ENCODE results near the gene TLR5. TPM values are rescaled to one million over a fixed set of nuclear protein-coding genes. Genes with fewer than 3 reads are reported as not detected.

The TLR5 gene
- polyA plus RNA-seq, 1 donor (not counting 4 experiments of a cell fraction or from before 2014, with no cell fraction given), result 1.3 TPM

- H4K20me1 ChIP-seq (ENCODE audit: control insufficient read depth, extremely low read depth, insufficient read depth, low read length), result no peaks in the 10 kb centered on the region
- no peak overlapping the region for H3K27ac ChIP-seq (ENCODE audit: control insufficient read depth, insufficient read depth, low read length)
- no peak overlapping the region for H3K9ac ChIP-seq (ENCODE audit: control insufficient read depth, extremely low read depth, insufficient read depth, low read length)
- no peaks in the 10 kb centered on the region for H3K36me3 ChIP-seq (ENCODE audit: control insufficient read depth in 2 of 2, extremely low read depth in 1 of 2, insufficient read depth in 2 of 2, low read length in 2 of 2)
- TF ChIP-seq EZH2 (IDR thresholded peaks at IDR 0.05; ENCODE audit: low read length) (no peak), CTCF (optimal IDR thresholded peaks at IDR 0.05 in 1 of 3, IDR thresholded peaks at IDR 0.05 in 1 of 3, conservative IDR thresholded peaks at IDR 0.05 in 1 of 3; ENCODE audit: extremely low read depth in 1 of 3, insufficient read depth in 2 of 3, low read length in 3 of 3) (no peak)
- no peaks in the 10 kb centered on the region for H3K9me3 ChIP-seq (ENCODE audit: control insufficient read depth, low read depth, low read length)
- FAIRE-seq (peak; percentile 90), DNase-seq (ENCODE audit: low read depth, low spot score) (no peak)
- dilution Hi-C loops (cut with MboI; ENCODE audit: extremely low pct_ligation_motif_present, low sequenced_read_pairs), result no loop called here
- H2AFZ ChIP-seq (ENCODE audit: control insufficient read depth, low read length), result peak overlapping the region; percentile 4
- no peaks in the 10 kb centered on the region for H3K79me2 ChIP-seq (ENCODE audit: control insufficient read depth, insufficient read depth, low read length)
- peak overlapping the region; percentile 70 for H3K4me2 ChIP-seq (ENCODE audit: control insufficient read depth, extremely low read depth, insufficient read depth, low read depth, low read length)
- no peak overlapping the region for H3K4me3 ChIP-seq (ENCODE audit: control insufficient read depth in 2 of 3, extremely low read depth in 1 of 3, insufficient read depth in 2 of 3, low read depth in 1 of 3, low read length in 3 of 3)
- peaks cover 2% of the 10 kb centered on the region for H3K9me1 ChIP-seq (ENCODE audit: control insufficient read depth, extremely low read depth, insufficient read depth, low read length)
- H3K4me1 ChIP-seq (ENCODE audit: control insufficient read depth, extremely low read depth, insufficient read depth, low read length), result peaks cover 29% of the 10 kb centered on the region
- no peaks in the 10 kb centered on the region for H3K27me3 ChIP-seq (ENCODE audit: control insufficient read depth, extremely low read depth, insufficient read depth, low read length)
Measured at GRCh38 chr1:223133306-223133823, 9.7 kb downstream of the TLR5 start.

GRCh38 chr1:223129229-223129901, 13.7 kb downstream of the TLR5 start:
- H3K9me1 ChIP-seq (ENCODE audit: control insufficient read depth, extremely low read depth, insufficient read depth, low read length), result no peaks in the 10 kb centered on the region
- TF ChIP-seq CTCF (optimal IDR thresholded peaks at IDR 0.05 in 1 of 3, IDR thresholded peaks at IDR 0.05 in 1 of 3, conservative IDR thresholded peaks at IDR 0.05 in 1 of 3; ENCODE audit: extremely low read depth in 1 of 3, insufficient read depth in 2 of 3, low read length in 3 of 3) (peak; percentile 60 to 90 (median 85)), EZH2 (IDR thresholded peaks at IDR 0.05; ENCODE audit: low read length) (no peak)
- no peak overlapping the region for H3K9ac ChIP-seq (ENCODE audit: control insufficient read depth, extremely low read depth, insufficient read depth, low read length)
- no peak for FAIRE-seq
- H3K4me3 ChIP-seq (ENCODE audit: control insufficient read depth in 2 of 3, extremely low read depth in 1 of 3, insufficient read depth in 2 of 3, low read depth in 1 of 3, low read length in 3 of 3), result no peak overlapping the region
- no peaks in the 10 kb centered on the region for H3K79me2 ChIP-seq (ENCODE audit: control insufficient read depth, insufficient read depth, low read length)
- H3K36me3 ChIP-seq (ENCODE audit: control insufficient read depth in 2 of 2, extremely low read depth in 1 of 2, insufficient read depth in 2 of 2, low read length in 2 of 2), result no peaks in the 10 kb centered on the region
- no peaks in the 10 kb centered on the region for H4K20me1 ChIP-seq (ENCODE audit: control insufficient read depth, extremely low read depth, insufficient read depth, low read length)
- peak overlapping the region; percentile 64 for H2AFZ ChIP-seq (ENCODE audit: control insufficient read depth, low read length)
- peak overlapping the region; percentile 34 for H3K4me2 ChIP-seq (ENCODE audit: control insufficient read depth, extremely low read depth, insufficient read depth, low read depth, low read length)
- no peaks in the 10 kb centered on the region for H3K9me3 ChIP-seq (ENCODE audit: control insufficient read depth, low read depth, low read length)
- no peak for DNase-seq (ENCODE audit: low read depth, low spot score)
- no peaks in the 10 kb centered on the region for H3K27me3 ChIP-seq (ENCODE audit: control insufficient read depth, extremely low read depth, insufficient read depth, low read length)
- no peak overlapping the region for H3K27ac ChIP-seq (ENCODE audit: control insufficient read depth, insufficient read depth, low read length)
- dilution Hi-C loops (cut with MboI; ENCODE audit: extremely low pct_ligation_motif_present, low sequenced_read_pairs), result no loop called here
- H3K4me1 ChIP-seq (ENCODE audit: control insufficient read depth, extremely low read depth, insufficient read depth, low read length), result peaks cover 4% of the 10 kb centered on the region
